GM21526 (cell line): ENCODE results near the gene LHX8.
"Not testable (repeated sequence)": the region's sequence is repeated elsewhere in the genome, so short reads cannot be mapped to it uniquely, and the experiment has no call there.

Source experiments
- ATAC-seq: cut with Tn5 transposase; IDR thresholded peaks from one replicate; pipeline ENCODE4 v1.9.1; 2021; ENCODE audit warnings: moderate library complexity; ENCODE audit not compliant: unreplicated experiment, low FRiP score

Gene LHX8

GRCh38 chr1:75132242-75132811 is 1.9 kb upstream of the LHX8 start:
- ATAC-seq, result no peak

DNA sequence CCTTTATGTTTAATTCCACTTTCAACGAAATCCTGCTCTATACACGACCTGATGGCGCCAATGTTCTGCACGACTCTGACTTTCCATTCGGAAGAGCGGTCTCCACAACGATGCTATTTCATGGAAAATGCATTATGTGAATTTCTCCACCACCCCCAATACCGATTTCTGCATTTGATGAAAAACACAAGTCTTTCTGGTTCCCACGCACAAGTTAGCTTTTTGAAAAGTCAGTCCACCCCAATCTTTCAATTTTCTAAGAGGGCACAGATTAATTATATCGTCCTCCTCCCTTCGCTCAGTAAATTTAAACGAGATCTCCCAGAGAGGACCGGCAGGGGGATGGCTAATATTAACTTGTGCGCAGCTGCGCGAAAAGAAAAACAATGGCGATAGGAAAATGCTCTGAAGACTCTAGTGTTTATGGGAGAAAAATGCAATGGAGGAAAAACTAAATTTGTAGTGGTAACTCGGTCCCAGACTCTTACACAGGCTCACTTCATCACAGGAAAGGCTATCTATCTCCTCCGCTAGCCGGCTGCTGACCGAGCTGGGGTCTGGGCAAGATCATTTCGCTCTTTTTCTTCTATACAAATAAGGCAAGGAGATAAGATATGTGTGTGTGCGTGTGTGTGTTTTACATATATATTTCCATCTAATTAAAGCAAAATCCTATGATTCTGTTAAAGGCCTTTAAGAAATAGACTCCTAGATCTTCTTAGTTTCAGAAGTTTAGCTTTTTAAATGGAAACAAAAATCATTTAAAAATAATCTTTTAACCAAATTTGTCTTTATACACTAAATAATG is 1.2 kb upstream of the LHX8 start:
- no peak for ATAC-seq

DNA sequence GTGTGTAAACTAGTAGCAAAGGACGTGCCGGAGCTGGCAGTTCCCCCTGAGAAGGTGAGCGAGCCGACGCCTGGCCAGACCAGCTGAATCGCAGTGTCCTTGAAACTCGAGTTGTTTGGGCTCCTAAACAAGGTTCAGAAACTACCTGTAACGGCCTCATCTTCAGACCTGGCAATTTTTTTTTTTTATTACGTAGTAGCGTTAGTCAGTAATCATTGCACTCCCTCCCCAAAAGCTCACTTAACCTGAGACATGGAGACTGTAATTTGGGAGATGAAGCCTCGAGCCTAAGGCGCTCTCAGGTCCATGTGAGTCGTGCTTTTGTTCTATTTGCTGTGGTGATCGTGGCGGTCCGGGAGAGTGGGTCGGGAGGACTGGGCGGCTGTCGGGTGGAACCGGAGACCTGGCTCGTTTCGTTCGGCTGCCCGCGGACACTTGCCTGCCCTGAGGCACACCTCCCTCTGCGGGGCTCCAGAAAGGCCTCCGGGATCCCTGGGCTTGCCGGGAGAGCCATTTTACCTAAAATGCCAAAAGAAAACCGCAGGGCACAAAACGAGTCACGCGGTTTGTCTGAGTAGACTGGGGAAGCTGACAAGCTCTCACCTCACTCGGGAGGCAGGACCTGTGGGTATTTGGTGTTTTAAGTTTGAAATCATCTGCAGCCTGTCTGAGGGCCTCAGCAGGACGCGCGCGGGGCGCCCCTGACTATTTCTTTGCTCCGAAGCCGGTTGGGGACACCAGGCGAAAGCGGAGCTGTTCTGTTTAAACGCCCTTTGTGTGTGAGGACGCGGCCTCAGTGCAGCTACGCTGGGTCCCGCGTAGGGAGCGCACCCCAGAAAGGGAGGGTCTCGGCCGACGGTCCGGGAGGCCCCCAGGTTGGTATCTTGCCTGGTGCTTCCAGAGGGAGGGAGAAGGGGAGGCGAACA is 722 bp downstream of the LHX8 start:
- ATAC-seq, result no peak

DNA sequence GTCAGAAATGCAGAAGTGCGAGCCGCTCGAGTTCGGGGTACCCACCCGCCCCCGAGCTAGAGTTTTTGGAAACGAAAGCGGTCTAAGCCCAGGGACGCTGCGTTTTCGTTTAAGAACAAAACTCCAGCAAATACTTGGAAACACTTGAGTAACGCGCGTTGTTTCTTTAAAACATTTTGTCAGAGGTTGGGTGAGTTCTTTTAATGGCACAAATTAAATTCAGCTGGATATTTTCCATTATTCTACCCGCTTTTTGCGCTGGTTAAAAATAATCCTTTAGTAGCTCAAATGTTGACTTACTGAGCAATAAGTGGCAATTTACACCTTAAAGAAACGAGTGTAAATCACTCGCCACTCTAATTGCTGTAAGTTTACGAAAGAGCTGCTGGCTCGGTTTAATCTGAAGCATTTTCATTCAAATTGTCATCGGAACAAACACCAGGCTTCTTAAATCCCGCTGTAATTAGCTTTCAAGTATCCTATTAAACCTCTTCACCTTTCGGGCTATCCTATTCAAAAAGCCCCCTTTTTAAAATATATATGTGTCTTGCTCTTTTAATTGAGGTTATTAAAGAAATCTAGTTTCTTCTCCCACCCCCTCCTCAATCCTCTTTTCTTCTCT is 1.5 kb downstream of the LHX8 start:
- ATAC-seq, result no peak

DNA sequence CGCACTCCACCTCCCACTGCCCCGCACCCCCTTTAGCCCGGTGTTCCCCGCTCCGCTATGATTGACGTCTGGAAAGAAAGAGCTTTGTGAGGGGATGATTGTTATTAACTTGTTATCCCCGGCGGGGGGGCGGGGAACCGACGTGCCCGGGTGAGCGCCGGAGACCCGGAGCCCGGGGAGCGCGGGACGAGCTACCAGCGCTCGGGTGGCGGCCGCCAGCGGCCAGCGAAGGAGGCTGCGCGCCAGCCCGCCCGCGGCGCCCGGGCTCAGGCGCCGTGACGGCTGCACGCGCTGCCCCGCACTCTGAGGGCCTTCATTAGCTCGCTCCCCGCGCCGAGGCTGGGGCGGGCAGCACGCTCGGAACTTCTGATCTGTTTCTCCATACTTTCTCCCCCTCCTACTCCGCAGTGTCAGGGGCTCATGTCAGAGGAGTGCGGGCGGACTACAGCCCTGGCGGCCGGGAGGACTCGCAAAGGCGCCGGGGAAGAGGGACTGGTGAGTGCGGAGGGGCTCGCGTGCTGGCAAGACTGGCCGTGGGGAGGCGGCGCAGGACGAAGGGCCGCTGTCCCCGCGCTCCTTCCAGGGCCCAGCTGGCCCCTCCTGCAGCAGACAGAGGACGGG is 2.1 kb downstream of the LHX8 start:
- no peak for ATAC-seq

GRCh38 chr1:75136921-75137641 is 2.9 kb downstream of the LHX8 start:
- ATAC-seq, result no peak

- no peak for ATAC-seq
Observed at GRCh38 chr1:75152092-75152491, 17.9 kb downstream of the LHX8 start.

DNA sequence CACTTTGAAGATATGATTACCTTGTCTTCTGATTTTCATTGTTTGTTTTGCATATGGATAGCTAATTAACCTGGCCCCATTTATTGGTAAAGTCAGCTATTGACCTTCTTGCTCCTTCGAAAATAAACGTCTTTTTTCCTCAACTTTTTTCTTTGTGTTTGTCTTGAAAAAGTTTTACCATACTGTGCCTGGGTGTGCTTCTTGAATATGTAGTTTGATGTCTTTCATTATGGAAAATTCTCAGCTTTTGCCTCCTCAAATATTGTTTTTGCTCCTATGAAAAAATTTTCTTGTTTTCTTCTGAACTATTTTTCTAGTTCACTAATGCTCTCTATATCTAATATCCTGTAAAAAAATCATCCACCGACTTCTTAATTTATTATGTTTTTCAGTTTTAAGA is 25.0 kb downstream of the LHX8 start:
- ATAC-seq, result no peak

DNA sequence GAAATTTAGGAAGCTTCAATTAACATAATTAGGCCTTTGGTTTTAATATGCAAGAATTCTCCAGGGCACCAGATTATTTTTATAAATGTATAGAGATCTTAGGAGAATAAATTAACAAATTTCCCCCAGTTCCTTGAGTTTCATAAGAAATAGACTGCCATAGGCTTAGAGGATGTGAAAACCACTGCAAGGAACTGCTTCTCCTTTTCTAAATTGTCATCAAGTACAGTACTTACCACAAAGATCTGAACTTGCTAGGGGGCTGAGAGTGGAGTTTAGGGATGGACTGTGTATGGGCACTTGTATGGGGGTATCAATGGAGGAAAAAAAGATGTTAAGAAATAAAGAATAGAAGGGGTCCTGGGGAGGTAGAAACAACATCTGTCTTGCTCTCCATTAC is 31.1 kb downstream of the LHX8 start:
- ATAC-seq, result no peak

DNA sequence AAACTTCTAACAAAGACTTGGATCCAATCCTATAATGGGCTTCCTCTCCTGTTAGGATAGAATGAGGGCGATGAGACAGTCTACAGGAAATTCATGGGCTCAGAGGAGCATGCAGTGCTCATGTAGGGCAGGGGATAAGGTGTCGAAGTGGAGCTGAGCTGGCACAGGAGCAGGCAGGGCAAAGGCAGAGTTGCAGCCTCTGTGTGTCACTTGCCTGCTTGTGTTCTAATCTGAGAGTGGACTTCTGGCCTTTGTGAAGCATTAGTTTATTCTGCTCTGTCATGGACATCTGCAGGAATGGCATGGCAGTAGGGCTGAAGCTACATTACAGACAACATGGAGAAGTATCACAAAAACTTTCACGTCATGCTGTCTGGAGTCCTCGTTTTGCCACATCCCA is 32.6 kb downstream of the LHX8 start:
- ATAC-seq, result no peak

GRCh38 chr1:75170011-75170410 is 35.8 kb downstream of the LHX8 start:
- ATAC-seq, result no peak

DNA sequence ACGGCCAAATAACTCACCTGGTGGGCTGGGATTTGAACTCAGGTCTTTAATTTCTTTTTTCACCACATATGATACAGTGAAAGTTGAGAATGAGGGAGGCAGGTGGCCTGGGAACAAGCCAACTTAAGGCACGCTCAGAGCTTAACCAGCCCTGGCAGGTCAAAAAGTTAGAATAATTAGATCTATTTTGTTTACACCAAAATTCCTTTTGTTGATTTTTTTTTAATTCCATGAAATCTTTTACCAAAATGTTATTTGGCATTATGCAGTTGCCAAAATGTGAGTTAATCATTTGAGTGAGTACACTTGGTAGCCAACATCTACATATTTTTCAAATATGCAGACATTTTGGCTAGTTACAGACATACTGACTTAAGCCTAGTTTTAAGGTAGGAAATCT is 36.8 kb downstream of the LHX8 start:
- ATAC-seq, result no peak

DNA sequence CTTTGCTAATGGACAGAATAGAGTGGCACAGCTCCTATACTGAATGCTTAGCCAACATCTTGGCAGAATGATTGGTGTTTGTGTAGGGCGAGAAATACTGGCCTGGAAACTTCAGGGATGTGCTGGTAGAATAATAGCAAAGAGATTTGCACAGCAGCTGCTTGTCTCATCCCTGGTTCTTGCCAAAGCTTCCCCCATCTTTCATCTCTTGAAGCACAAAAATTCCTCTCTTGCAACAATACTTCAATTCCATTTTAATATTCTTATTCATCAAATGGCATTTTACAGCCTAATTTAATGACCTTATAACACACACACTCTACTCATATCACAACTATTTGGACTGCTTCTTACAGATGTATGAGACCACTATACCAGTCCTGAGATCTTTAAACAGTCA is 37.7 kb downstream of the LHX8 start:
- ATAC-seq, result no peak

DNA sequence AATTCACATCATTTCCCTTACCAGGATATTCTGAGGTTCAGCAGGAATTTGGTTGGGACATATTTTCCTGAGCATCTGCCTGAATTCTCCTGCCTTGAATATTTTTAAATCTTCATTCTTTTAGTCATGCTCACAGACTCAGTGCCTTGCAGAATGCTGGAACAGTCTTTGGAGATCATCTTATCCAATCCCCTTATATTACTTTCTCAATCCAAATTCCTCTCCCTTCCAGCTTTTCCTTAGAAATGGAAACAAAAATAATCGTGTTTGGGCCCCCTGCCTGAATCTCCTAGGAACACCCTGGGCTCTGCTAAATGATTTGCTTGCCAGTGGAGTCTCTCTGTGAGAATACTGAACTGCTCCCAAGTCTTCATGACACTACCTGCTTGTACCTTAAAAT is 38.4 kb downstream of the LHX8 start:
- no peak for ATAC-seq

DNA sequence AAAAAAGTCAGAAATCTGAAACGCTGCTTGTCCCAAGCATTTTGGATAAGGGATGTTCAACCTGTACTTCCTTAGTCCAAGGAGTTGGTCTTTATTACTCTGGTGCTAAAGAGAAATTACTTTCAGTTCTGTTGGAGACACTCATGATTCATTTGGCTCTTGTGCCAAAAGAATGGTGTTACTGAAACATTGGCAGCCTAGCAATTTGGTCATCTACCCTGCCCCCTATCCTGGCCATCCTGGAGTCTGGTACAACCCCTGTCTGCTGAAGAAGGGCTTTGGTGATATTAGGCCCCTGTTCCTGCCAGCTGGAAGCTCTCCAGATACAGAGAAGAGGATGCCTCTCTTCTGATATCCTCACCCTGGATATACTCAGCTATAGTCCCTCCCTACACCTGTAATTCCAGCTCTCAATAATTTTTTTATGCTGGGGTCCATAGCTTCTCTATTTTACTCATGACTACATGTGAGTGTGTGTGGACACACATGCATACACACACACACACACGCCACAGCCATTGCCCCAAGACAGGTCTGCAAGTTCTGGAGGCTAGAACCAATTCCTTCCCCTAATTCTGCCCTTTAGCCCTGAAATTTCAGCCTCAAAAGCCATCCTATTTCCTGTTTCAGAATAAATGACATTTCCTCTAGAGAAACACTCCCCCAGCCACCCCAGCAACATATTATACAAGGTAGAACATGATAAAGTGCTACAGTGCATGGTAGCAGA is 40.0 kb downstream of the LHX8 start:
- ATAC-seq, result no peak

DNA sequence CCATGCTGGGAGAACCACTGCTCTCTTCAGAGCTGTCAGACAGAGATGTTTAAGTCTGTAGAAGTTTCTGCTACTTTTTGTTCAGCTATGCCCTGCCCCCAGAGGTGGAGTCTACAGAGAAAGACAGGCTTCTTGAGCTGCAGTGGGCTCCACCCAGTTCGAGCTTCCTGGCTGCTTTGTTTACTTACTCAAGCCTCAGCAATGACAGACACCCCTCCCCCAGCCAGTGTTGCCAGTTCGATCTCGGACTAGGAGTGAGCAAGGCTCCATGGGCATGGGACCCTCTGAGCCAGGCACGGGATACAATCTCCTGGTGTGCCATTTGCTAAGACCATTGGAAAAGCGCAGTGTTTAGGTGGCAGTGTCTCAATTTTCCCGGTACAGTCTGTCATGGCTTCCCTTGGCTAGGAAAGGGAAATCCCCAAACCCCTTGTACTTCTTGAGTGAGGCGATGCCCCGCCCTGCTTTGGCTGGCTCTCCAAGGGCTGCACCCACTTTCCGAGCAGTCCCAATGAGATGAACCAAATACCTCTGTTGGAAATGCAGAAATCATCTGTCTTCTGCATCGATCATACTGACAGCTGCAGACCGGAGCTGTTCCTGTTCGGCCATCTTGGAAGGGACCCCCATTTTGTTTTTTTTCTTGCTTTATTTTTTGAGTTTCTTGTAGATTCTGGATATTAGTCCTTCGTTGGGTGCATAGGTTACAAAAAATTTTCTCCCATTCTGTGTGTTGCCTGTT is 47.2 kb downstream of the LHX8 start:
- not testable (repeated sequence) for ATAC-seq

DNA sequence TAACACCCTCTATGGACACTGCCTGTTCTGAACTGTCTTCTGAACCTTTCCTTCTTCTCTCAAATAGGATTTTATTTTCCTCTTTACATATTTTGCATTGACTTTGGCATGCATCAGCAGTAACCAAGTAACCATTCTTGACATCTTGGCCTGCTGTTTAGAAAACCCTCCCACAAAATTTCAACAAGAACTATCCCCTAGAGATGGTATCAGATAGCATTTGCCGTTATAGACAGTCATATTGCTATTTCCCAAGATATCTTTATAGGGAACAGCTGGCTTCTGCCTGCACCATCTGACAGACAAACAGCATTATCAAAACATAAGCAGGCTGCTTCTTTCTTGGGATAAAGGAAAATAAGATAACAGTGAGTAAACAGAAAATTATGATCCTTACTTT is 54.7 kb downstream of the LHX8 start:
- no peak for ATAC-seq

DNA sequence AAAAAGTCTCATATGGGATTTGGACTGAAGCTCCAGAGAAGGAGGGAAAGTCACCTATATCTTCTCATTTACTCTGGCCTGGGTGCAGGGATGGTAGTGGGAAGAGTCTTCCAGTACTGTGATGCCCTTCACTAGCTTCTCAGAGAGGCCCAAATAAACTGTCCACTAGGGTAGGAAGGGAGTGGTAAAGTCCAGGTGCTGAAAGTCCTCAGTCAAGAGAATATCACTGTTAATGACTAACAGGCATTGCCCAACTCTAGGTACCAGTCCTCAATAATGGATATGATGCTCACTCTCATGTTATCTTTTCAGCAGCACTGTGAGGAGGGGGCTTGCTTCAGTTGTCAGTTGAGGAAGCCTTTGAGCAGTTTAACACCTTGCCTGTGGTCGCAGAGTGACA is 64.0 kb downstream of the LHX8 start:
- no peak for ATAC-seq

GRCh38 chr1:75198761-75199160 is 64.6 kb downstream of the LHX8 start:
- ATAC-seq, result no peak
